A549 (cell line): ENCODE measurements around the gene LMF1.

Experiments
- CBX8 ChIP-seq: fragments of 200-600 bp; sonication (generic); IDR thresholded peaks from 2 replicates; pipeline ENCODE4 v1.6.1; 2016
- CEBPB ChIP-seq, 2 experiments: fragments of >200 bp in 1 of 2; sonication (Bioruptor Twin) in 1 of 2; formaldehyde crosslinking in 1 of 2; IDR thresholded peaks; 2 replicates each; pipeline ENCODE4 v1.6.1; 2012 to 2016
- CTCF ChIP-seq: fragments of >200 bp; sonication (Bioruptor Twin); formaldehyde crosslinking; IDR thresholded peaks from 3 replicates; pipeline ENCODE4 v1.5.1; 2016
- HDAC2 ChIP-seq: fragments of 200-600 bp; sonication (generic); IDR thresholded peaks from 2 replicates; pipeline ENCODE4 v1.6.1; 2016
- JUNB ChIP-seq: fragments of >200 bp; sonication (Bioruptor Twin); formaldehyde crosslinking; IDR thresholded peaks from 2 replicates; pipeline ENCODE4 v1.6.1; 2016
- MAX ChIP-seq: IDR thresholded peaks from 2 replicates; pipeline ENCODE4 v1.6.1; 2012
- POLR2A ChIP-seq: IDR thresholded peaks from 2 replicates; pipeline ENCODE4 v1.6.1; 2012; ENCODE audit warnings: mild to moderate bottlenecking, low read length
- POLR2AphosphoS2 ChIP-seq: conservative IDR thresholded peaks from 2 replicates; pipeline ENCODE4 v1.6.1; 2012; ENCODE audit warnings: low read length, improper control_type of control experiment, inconsistent platforms
- USF2 ChIP-seq: fragments of 450-650 bp; IDR thresholded peaks from 2 replicates; pipeline ENCODE4 v1.6.1; 2014; ENCODE audit warnings: antibody characterized with exemption

GRCh38 chr16:930511-930910 lies 40.3 kb downstream of the LMF1 start:
- TF ChIP-seq HDAC2, result no peak
- TF ChIP-seq CEBPB (IDR thresholded peaks at IDR 0.05), result no peak
- TF ChIP-seq USF2, result no peak
- TF ChIP-seq CBX8, result no peak
- no peak for TF ChIP-seq POLR2A
- TF ChIP-seq JUNB, result no peak
- TF ChIP-seq CTCF, result no peak
- TF ChIP-seq POLR2AphosphoS2, result no peak
- TF ChIP-seq MAX, result no peak
